GM21619 (cell line): ENCODE data around the gene SHMT1.
"Not testable (repeated sequence)": the region's sequence is repeated elsewhere in the genome, so short reads cannot be mapped to it uniquely, and the experiment has no call there.

Experiments used
- ATAC-seq: cut with Tn5 transposase; IDR thresholded peaks from one replicate; pipeline ENCODE4 v1.9.1; 2021; ENCODE audit not compliant: unreplicated experiment

Gene SHMT1

DNA sequence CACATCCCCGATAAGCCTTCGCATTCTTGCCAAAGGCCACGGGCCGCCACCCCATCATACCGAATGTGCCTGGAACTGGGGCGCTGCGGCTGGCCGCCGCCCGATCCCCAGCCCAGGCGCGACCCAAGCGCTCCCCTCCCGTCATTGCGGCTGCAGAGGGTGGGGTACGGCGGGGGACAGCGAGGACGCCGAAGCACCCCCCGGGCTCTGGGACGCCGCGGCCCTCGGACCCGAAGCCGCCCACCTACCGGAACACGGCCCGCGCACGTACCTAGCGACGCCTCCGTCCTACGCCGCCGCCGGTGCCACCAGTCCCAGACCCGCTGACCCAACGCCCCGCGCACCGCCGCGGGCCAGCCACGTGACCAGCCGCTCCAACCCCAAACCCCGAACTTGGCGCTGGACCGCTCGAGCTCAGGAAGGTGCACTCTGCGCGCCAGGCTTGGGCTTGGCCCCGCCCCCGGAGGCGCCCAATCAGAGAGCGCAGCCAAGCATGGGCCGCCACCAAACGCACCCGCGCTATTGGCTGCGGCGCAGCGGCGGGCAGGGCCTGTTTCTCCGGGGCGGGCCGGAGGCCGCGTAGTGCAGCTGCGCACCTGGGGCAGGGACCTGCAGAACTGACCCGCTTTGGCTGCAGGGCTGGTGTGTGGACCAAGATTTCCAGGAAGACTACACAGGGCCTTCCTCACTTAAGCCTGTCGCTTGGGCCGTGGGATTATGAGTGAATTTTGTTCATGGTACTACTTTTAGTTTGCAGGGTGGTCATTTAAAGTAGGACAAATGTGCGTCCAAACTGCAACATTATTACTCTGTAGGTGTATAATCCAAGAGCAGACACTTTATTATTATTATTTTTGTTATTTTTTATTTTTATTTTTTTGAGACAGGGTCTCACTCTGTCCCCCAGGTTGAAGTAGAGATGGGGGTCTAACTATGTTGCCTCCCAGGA, at the start of gene SHMT1:
SHMT1 (minus strand) TSS at position 450 of the 949 bp plus-strand sequence. CDS start 7,569 bp downstream, outside the sequence.
- peak; percentile 98 for ATAC-seq

DNA sequence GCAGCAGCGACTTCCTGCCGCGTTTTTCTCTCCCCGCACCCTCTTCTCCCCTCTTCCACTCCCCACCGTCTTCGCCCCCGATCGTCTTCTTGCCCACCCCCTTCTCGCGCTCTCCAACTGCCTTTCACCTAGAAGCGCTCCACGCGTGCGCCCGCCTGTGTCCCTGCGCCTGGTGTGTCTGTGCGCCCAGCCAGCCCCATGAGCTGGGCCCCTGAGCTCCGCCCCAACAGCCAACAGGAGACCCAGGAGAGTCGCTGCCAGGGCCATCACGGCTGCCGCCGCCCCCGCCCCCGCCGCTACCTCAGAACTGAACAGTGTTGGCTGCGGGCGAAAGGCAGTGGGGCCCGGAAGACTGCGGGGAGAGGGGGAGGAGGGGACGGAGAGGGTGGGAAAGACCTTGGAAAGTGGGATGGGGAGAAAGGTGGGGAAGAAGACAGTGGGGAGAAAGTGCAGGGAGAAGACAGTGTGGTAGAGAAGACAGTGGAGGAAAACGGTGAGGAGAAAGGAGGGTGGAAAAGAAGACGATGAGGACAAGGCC, 48.7 kb upstream of the SHMT1 start:
- peak; percentile 60 for ATAC-seq

DNA sequence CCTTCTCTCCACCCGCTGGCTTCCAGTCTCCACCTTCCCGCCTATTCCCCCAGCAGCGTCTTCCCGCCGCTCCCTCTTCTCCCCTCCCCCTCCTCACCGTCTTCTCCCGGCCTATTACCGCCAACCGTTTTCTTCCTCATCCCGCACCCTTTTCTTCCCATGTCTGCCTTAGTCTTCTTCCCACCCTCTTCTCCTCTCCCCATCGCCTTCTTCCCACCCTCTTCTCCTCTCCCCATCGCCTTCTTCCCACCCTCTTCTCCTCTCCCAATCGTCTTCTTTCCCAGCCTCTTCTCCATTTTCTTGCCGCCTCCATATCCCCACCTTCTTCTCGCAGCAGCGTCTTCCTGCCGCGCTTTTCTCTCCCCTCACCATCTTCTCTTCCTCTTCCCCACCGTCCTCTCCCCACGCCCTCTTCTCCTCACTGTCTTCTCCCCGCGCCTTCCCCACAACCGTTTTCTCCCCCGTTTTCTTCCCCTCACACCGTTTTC, 48.1 kb upstream of the SHMT1 start:
- not testable (repeated sequence) for ATAC-seq

DNA sequence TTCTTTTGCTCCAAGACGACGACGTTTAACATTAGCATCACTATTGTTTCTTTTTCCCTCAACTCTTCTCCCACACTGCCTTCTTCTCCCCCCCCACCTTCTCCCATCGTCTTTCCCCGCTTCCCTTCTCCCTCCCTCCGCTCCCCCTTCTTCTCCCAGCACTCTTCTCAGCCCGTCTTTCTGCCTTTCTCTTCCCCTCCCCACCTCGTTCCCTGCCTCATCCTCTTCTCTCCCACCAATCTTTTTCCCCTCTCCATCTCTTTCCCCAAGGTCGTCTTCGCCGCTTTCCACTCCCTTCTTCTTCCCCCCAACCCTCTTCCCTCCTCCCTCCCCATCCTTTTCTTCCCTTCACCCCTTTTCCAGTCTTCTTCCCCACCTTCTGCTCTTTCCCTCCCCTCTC, 47.4 kb upstream of the SHMT1 start:
- not testable (repeated sequence) for ATAC-seq

DNA sequence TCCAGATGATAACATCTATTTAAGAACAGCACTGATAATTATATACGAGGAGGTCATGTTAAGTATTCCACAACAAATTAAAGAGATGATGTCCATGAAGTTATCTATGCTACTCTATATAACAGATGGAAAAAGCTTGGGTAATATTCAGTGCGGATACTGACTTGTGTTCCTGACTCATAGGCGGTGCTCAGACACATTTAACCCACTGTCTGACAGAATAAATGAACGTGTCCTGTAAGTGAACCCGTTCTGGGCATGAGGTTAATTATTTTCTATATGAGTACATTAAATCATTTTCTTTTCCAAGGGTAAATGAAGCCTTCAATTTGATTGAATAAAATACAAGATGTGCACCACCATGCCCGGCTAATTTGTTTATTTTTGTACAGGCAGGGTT, 46.0 kb upstream of the SHMT1 start:
- ATAC-seq, result not testable (repeated sequence)

DNA sequence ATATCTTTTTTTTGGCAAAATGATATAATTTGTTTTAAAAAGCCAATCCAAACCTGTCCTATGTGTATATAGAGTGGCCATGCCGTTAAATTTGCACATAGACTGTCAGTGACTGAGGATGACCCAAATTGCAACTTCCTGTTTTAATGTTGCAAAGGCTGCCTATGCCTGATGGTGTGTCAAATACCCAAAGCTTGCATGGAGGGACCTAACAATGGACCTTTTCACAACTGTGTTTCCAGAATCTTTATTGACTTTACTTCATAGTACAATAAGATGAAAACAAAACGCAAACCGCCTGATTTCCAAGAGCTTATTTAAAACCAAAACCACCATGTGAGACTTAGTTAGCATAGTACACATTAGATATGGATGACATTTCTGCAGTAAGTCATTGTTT, 45.6 kb upstream of the SHMT1 start:
- ATAC-seq, result not testable (repeated sequence)

DNA sequence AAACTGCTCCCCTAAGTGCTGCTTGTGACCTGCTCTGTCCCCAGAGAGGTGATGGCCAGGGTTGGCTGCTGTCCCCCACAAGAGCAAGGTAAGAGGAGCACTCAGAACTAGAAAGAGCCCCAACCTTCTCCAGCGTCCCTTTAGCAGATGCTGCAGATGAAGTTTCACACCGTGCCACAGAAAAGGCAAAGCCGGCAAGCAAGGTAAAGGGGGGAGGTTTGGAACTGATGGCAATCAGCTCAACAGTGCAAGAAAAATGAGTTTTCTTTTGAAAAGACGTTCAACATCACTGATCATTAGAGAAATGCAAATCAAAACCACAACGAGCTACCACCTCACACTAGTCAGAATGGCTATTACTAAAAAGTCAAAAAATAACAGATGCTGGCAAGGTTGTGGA, 40.3 kb upstream of the SHMT1 start:
- ATAC-seq, result peak; percentile 90

DNA sequence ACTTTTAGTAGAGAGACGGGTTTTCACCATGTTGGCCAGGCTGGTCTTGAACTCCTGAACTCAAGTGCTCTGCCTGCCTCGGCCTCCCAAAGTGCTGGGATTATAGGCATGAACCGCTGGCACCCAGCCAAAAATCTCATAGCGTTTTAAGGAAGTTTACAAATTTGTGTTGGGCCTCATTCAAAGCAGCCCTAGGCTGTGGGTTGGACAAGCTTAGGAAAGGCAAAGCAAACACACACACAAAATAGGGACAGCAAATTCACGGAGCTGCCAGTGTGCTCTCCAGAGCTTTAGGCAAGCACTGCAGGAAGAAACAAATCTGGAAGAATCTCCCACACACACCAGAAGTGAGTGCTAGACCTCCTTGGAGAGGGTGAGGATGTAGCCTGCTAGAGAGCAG, 39.8 kb upstream of the SHMT1 start:
- not testable (repeated sequence) for ATAC-seq

DNA sequence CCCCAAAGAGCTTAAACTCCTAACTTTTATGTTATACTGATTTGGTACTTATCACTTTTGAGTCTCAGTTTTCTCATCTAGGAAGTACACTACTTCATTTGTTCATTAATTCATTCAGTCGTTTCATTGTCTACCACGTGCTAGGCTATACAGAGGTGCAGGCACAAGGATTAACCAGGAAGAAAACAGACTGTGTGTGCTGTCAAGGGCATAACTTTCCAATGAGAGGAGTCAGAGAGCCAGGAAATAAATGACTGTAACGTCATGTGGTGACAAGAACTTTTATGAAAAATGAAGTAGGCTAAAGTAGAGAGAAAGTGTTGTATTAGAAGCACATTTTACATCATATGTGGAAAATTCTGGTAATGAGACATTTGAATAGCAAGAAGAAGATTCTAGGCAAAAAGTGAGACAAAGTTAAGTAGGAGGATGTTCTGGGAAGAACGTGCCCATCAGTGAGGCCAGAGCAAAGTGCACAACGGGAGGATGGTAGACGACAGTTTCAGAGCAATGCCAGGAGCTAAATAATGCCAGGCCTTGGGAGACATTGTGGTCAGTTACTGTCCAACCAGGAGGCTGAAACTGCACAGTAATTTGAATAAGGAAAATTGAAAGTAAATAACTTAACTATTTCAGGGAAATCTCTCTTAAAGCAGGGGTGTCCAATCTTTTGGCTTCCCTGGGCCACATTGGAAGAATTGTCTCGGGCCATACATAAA, 38.7 kb upstream of the SHMT1 start:
- ATAC-seq, result not testable (repeated sequence)

DNA sequence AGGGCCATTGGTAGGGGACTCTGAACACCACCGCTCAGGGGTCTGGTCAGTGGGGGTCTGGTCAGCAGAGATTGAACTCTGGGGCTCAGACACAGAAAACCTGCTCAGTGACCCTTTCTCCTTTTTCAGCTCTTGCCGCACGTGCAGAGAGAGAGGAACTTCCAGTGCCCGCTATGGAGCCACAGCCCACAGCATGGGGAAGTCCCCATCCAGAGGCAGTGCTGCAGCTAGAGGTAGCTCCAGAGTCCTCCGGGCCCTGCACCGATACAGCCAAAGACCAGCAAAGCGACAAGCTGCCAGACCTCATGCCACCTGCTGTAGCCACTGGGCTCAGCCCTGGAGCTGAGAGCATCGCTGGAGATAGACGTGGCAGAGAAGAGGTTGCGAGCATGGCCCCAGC, 25.4 kb upstream of the SHMT1 start:
- ATAC-seq, result not testable (repeated sequence)

DNA sequence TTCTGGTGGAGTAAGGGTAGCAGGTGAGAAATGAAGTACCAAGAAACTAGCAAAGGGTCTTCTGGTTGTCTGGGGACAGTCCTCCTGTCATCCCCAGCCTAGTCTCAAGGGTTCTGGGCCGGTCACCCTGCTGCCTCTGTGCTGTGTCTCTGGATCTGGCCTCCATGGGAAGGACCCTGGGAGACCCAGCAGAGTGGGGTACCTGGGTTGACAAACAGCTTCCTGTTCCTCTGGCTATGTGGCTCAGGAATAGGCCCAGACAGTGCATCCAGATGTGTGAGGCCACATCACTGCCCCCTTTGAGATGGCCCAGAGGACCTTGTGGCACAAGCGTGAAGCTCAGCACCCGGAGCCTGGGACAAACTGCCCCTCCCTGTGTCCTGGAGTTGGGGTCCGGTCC, 24.9 kb upstream of the SHMT1 start:
- ATAC-seq, result not testable (repeated sequence)

DNA sequence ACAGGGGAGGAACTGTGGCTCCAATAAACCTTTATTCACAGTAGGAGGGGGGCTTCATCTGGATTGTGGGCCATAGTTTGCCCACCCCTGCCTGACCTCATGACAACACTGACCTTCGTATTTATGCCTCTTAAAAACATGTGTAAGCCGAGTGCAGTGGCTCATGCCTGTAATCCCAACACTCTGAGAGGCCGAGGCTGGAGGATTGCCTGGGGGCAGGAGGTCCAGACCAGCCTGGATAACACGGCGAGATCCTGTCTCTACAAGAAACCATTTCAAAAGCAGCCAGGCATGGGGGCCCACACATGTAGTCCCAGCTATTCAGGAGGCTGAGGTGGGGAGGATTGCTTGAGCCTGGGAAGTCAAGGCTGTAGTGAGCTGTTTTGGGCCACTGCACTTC, 24.2 kb upstream of the SHMT1 start:
- ATAC-seq, result not testable (repeated sequence)

DNA sequence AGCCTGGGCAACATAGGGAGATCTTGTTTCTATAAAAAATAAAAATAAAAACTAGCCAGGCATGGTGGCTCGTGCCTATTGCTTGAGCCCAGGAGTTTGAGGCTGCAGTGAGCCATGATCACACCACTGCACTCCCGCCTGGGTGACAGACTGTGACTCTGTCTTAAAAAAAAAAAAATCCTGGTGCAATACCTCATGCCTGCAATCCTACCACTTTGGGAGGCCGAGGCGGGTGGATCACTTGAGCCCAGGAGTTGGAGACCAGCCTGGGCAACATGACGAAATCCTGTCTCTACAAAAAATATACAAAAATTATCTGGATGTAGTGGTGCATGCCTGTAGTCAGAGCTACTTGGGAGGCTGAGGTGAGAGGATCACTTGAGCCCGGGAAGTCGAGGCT, 20.9 kb upstream of the SHMT1 start:
- not testable (repeated sequence) for ATAC-seq

DNA sequence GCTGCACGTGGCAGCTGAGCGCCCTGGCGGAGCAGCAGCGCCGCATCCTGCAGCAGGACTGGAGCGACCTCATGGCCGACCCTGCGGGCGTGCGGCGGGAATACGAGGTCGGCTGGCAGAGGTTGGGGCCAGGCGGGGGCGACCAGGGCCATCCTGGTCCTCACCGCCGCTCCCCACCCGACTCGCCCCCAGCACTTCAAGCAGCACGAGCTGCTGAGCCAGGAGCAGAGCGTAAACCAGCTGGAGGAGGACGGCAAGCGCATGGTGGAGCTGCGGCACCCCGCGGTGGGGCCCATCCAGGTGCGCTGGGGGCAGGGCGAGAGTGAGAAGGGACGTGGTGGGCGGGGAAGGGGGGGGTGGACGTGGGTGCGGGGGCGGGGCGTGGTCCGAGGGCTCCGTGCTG, 19.7 kb upstream of the SHMT1 start:
- ATAC-seq, result not testable (repeated sequence)

DNA sequence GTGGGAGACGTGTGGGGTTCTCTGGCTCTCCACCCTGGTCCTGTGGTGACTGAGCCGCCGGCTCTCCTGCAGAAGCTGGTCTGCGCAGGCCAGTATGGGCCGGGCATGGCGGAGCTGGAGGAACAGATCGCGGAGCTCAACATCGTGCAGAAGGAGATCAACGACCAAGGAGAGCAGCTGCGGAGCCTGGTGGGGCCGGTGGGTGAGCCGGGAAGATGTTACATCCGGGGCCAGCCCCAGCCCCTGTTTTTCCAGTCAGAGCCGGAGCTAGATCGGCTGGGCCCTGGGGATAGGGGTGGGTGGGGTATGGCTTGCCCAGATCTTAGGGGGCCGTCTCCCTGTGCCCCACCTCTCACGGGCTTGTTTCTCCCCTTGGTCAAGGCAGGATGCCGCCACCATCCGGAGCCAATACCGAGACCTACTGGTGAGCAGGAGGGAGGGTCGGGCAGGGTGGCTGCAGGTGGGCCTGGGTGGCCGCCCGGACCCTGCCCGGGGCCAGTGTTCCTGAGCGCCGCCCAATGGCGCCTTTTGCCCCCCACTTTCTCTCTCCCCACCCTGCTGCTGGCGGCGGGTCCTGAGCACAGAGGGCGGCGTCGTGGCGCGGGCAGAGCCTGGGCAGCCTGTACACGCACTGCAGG, 19.2 kb upstream of the SHMT1 start:
- no peak for ATAC-seq

DNA sequence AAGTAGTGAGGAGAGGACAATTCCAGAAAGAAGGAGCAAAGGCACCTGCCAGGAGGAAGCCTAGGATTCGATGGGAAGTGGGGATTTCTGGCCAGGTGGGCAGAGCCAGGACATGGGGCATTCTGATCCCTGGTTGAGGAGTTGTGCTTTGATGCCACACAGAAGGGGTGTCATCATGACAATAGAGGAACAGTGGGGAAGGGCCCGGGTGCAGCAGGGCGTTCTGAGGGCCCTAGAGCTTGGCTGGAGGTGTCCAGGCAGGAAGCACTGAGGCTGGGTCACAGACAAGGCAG, 18.5 kb upstream of the SHMT1 start:
- no peak for ATAC-seq

DNA sequence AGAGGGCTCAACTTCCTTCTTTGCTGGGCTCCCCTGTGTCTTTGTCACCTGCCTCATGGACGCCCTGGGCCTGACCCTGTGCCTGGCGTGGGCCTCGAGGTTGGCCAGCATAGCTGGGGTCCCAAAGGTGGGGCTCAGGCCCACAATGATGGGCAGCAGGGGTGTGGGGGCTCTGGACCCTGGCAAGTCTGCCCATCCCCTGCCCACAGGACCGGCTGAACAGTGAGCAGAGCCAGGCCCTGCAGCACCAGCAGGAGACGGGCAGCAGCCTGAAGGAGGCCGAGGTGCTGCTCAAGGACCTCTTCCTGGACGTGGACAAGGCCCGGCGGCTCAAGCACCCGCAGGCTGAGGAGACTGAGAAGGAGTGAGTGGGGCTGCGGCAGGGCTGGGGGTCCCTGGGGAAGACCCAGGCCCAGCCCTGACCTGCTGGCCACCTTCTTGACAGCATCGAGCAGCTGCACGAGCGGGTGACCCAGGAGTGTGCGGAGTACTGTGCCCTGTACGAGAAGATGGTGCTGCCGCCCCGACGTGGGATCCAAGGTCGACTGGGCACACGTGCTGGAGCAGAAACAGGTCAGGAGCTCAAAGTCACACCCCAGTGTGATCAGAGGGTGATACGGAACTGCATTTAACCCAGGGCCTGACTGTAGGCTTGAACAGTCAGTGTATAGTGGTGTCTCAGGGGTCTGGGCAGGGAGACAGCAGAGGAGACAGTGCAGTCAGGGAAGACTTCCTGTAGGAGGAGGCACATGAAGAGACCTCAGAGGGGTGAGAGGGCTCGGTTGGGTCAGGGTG, 18.0 kb upstream of the SHMT1 start:
- ATAC-seq, result no peak

DNA sequence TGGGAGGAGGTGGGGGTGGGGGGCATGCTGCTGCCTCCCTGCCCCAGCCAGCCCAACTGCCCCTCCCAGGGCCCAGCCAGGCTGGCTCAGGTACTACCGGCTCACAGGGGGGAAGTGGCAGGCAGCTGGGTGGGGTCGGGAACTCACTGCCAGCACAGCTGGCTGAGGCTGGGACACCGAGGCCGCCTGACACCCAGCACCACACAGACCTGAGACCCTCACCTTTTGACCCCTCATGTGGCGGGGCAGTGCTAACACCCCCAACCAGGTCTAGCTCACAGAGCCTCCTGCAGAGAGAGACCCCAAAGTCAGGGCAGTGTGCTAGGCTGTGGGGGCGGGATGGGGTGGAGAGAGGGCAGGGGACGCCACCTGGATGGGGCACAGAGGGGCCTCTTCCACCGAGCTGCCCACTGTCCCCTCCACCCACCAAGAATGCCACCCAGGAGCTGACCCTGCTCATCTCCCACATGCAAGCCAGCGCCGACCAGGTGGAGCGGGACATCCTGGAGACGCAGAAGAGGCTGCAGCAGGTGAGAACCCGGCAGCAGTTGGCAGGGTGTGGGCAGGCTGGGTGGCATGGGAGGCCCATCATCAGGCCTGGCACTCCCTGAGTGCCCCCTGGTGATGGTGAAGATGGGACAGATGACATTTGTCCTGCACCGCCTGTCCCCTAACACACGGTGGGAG, 17.3 kb upstream of the SHMT1 start:
- ATAC-seq, result no peak

DNA sequence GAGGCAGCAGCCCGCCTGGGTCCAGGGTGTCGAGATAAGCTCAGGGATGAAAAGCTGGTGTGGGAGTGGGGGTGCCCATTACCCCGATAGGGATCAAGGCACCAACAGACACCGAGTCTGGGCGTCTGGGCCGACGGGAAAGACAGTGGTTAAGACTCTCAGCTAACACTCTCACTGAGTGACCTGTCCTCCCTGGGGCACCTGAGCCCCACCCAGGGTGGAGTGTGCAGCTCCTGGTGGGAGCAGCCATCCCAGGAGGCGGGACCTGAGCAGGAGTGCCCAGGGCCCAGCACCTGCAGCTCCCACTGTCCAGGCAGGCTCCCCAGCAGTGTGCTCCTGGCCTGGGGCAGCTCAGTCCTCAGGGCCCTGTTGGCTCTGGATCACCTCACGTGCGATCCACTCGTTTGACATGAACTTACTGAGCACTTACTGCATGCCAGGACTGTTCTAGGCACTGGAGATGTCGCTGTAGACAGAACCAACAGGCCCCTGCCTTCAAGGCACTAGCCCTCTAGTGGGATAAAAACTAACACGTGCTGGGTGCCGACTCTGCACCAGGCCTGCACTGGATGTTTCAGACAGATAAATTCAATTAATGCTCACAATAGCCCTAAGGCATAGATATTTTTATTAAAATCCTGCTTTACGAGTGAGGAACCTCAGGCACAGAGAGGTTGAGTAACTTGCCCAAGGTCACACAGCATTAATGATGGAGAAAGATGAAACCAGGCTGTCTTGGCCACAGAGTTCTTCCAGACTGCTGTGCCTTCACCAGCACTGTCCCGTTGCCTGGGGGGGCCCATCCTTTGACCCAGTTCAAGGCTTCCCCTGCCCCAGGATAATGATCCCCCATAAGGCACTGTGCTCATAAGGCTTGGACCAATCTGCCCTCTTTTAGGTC, 16.1 kb upstream of the SHMT1 start:
- no peak for ATAC-seq
